Posterior vena cava (tissue), 2 donors: ENCODE measurements around the gene ACYP2. TPM values are rescaled to one million over a fixed set of nuclear protein-coding genes. Genes with fewer than 3 reads are reported as not detected.
"Not testable (repeated sequence)": the region's sequence is repeated elsewhere in the genome, so short reads cannot be mapped to it uniquely, and the experiment has no call there.

Experiments
- DNase-seq: peaks from one replicate; pipeline ENCODE4 v3.0.0-alpha.2; 2020; ENCODE audit warnings: low spot score
- intact Hi-C, 2 donors: fragments of 100-400 bp; cut with DNase I; formaldehyde crosslinking; loops; one replicate each; pipeline versions ENCODE4 v1.14.1 to v1.14.2; 2022 to 2023
- total RNA-seq, 2 donors: library from RNA; stranded (reverse); fragmentation: NEBNext Ultra II Directional; extraction: Animal tissue kit (Norgen Biotek cat#: 25700); gene quantifications; one replicate each; pipeline ENCODE4 v1.2.1, GENCODE V29; 2021
- donor health status: DM: yes; HTN: yes; CAD: no.
- donor health status: DM: yes; HTN: yes; CAD: no.

The ACYP2 gene
- total RNA-seq, 2 donors from 2014 or later = 16.8 to 17.0 TPM

- DNase-seq = no peak
- intact Hi-C loops = loop anchor here in 1 of 2 donors (2.0 kb wide), 1 partner anchor 41 kb away; no protein-coding TSS in a partner anchor
Measured at GRCh38 chr2:54255230-54256090, 140.0 kb downstream of the ACYP2 start.

DNA sequence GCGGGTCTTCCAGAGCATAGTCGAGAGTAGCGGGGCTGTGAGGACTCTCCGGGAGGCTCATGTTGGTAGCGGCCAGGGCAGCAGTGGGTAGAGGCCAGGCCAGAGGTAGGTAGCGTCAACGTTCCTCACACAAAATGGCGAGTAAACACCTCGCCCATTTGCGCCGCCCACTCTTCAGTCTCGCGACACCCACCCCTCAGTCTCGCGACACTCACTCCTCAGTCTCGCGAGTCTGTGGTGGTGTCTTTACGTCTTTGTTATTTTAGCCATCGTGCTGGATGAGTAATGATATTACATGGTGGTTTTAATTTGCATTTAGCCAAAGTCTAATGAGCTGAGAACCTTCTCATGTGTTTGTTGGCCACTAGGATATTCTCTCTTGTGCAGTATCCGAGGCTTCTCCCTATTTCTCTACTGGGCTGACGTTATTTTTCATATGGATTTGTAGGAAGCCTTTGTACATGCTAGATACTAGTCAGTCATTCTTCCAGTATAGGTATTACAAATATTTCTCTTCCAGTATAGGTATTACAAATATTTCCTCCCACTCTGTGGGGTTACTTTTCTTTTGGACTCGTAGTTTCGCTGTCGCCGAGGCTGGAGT is 140.8 kb downstream of the ACYP2 start, which contains the start of gene TSPYL6:
TSS of gene TSPYL6 (minus strand) at position 139 of the 604 bp plus-strand sequence. CDS start at position 61, 78 bp downstream.
- no peak for DNase-seq
- intact Hi-C loops = loop anchor here in 1 of 2 donors (2.0 kb wide), 1 partner anchor 41 kb away; no protein-coding TSS in a partner anchor

DNA sequence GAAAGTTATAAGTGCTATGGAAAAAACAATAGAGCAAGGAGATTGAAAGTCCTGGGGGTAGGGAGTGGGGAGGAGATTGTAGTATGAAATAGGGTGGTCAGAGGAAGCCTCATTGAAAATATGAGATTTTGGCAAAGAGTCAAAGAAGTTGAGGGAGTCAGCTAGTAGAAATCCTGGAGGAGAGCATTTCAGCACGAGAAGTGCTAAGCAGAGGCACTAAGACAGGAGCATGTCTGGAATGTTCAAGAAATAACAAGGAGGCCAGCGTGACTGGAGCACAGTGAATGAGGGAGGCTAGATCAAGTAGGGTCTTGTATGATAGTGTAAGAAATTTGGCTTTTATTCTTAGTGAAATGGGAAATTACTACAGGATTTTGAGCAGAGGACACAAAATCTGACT is 142.8 kb downstream of the ACYP2 start:
- no peak for DNase-seq
- intact Hi-C loops = no loop called here

GRCh38 chr2:54259413-54260240 is 144.2 kb downstream of the ACYP2 start:
- no peak for DNase-seq
- intact Hi-C loops = no loop called here

GRCh38 chr2:54260241-54260595 is 144.8 kb downstream of the ACYP2 start:
- intact Hi-C loops = no loop called here
- no peak for DNase-seq

DNA sequence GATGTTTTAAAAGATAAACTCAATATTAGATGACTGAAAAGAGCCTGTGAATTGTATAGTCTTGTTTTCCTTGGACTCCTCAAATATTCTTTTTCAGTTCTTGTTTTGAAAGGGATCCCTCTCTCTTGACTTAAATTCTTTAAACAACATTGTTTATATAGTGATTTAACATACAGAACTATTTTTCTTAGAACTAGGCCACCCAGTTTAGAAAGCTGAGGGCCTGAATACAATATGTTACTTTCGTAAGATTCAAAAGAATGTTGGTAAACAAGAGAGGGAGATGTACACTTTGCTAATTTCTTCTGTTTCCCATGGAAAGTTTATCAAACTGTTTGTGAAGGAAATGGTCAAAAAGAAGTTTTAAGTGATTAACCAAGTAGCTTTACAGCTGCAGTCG is 146.1 kb downstream of the ACYP2 start:
- DNase-seq = no peak
- intact Hi-C loops = loop anchor here in 1 of 2 donors (1.0 kb wide), 1 partner anchor 10 kb away; no protein-coding TSS in a partner anchor

DNA sequence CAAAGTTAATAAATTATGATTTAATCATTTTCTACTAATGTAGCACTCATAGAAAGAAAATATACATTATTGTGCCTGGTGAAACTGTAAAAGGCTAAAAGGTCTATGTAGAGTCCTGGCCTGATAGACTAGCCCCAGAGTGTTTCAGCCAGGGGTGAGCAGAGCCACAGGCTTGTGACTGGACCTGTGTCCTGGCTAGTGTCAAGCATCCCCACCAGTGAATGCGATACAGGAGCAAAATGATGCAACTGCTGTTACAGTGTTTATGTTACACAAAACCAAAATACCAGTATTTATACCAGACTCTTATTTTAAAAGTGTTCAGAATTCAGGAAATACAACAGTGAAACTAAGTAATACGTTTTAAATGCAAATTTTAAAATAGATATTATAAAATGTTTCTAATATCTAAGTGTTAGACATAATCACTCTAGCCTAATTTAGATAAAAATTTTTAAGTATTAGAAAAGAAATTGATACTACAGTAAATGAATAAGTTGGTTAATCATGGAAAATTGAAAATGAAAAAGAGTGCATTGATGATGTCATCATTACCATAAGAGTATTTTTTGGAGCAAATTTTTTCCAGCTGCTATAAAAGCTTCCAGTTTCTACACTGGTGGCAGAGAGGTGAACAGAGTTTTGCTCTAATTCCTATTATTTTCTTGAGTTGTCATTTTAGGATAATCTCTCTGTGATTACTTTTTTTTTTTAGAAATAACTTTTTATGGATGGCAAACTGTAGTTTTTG is 146.8 kb downstream of the ACYP2 start:
- no peak for DNase-seq
- intact Hi-C loops = no loop called here

GRCh38 chr2:54265081-54265480 is 149.7 kb downstream of the ACYP2 start:
- DNase-seq, intact Hi-C loops: not testable (repeated sequence)

DNA sequence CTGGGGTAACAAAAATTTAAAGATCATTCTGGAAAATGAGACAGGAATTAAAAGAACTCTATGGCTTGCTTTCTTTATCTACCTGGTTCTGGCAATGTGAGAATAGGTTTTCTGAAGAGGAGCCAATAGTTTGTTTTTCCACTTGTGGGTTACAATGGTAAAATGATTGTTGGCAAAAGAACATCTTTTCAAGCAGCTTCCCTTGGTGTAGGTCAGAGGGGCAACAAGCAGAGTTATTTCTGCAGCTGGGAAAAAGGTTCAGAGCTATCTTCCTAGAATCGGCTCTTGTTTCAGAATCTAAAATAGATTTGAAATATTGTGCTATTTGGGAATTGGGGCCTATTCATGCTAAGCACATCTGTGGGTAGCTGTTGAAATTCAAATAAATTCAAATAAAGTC is 152.2 kb downstream of the ACYP2 start:
- intact Hi-C loops = no loop called here
- no peak for DNase-seq

DNA sequence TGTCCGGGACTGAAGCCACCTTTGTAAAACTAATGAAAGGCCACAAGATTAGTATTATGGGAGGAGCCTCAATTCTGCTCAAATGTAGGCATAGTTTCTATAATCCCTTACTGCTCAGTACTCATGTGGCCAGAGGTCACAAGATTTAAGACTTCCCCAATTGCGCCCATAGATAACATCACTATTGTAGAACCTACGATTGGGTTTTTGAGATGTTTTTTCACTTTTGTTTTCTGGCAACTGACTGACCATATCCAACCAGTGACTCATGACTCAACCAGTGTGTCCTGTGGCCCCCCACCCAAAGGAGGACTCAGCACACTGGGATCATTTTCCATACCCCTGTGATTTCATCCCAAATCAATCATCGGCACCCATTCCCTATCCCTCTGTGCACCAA is 155.8 kb downstream of the ACYP2 start:
- no peak for DNase-seq
- intact Hi-C loops = no loop called here

DNA sequence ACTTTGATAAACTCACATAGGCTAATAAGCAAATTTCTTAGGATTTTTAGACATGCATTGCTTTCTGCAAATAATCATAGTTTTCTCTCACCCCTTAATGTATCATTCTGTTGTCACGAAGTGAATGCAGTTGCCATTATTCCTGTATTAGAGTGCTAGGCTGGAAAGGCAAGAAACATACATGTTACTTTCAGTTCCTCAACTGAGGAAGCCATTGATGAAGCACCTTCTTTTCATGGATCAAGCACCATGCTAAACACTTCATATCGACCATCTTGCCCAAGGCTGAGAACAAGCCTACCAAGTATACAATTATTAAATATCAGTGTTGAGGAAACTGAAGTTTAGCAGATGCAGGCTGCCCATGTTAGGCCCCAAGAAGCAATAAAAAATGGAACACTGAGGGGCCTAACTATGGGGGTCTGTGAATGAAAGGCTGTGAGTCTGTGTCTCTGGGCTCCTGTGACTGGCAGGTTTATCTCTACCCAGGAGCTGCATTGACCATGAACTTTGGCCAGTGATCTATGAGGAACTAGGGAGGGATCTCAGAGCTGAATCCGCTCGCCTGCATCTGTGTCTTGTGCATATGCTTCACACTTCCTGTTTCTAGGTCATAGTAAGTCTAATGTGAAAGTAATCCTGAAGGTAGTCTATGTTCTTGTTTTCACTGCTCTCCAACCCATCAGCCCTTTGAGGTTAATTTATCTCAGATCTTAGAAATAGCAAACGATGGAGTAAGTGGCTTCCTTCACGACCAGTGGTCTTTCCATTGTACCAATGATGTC is 156.6 kb downstream of the ACYP2 start:
- no peak for DNase-seq
- intact Hi-C loops = no loop called here

- intact Hi-C loops = no loop called here
- DNase-seq = no peak
Measured at GRCh38 chr2:54274781-54275242, 159.4 kb downstream of the ACYP2 start.

DNA sequence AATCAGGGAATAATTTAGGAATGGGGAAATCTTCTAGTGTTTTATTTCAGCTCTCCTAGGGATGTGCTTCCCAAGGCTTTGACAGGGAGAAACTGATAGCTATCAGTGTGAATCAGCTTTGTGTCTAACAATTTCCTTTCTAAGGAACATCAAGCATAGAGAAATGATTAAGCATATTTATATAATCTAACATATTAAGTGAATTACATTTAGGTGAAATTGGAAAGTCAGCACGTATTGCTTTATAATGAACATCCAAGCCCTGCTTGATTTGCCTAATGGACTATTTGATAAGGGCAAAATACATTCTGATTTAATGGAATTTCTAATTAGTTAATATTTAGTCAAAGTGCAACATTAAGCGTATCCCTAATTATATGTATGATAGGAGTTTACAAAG is 160.1 kb downstream of the ACYP2 start:
- intact Hi-C loops = no loop called here
- DNase-seq = no peak

DNA sequence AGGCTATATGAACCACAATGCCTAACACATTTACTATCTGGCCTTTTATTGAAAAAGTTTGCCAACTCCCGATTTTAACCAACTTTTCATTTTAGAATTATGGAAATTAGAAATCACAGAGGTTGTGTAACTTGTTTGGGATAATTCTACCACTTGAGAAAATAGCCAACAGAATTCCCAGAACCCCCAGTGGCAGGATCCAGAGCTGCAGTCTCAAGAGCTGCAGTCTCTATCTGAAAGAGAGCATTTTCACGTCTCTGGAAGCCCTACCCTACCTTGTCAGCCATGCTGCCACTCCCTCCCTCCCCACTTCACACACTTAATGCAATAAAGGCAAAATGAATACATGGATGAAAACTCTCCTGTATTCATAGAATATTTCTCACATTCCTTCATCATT is 164.0 kb downstream of the ACYP2 start:
- intact Hi-C loops = no loop called here
- no peak for DNase-seq

GRCh38 chr2:54284826-54285225 is 169.4 kb downstream of the ACYP2 start:
- no peak for DNase-seq

DNA sequence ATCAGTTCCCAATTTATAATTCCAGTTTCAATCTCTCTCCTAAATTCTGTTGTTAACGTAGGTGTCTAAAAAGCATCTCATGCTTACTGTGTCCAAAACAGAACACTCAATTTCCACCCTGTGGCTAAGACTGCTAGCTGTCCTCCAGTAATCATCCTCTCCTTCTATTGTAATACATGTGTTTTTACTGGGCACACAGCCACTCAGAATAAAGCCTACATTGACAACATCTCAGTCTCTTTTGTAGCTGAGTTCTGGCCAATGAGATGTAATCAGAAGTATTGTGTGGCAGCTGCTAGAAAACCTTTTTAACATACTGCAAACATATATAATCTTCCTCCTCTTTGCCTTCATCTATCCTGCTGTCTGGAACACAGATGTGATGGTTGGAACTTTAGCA is 170.0 kb downstream of the ACYP2 start:
- no peak for DNase-seq
- intact Hi-C loops = no loop called here

More at GRCh38 chr2:54284826-54285225, 169.4 kb downstream of the ACYP2 start:
- intact Hi-C loops = no loop called here

GRCh38 chr2:54287532-54287931 is 172.1 kb downstream of the ACYP2 start:
- DNase-seq = no peak
- intact Hi-C loops = no loop called here

GRCh38 chr2:54289917-54290316 is 174.5 kb downstream of the ACYP2 start:
- intact Hi-C loops = no loop called here

More at GRCh38 chr2:54289917-54290316, 174.5 kb downstream of the ACYP2 start:
- no peak for DNase-seq
